ENCODE measurements around the gene HEATR1.

GRCh38 chr1:236642763-236643162 lies 38.4 kb upstream of the HEATR1 start:
- TF ChIP-seq CTCF (IDR thresholded peaks at IDR 0.05) (no peak), POLR2A (IDR thresholded peaks at IDR 0.05) (no peak)

Data from thyroid gland (tissue), 4 donors.